COLO829 (cell line): ENCODE results near the gene PYGM.

Experiments used
- DNase-seq: peaks from one replicate; pipeline ENCODE4 v3.0.0; 2012; ENCODE audit warnings: low spot score

The PYGM gene

GRCh38 chr11:64759722-64760719, at the start of gene PYGM:
TSS of gene PYGM (minus strand) at chr11:64759974. CDS start at chr11:64759898, 76 bp downstream.
- no peak for DNase-seq

- DNase-seq, result no peak
Measured at GRCh38 chr11:64805481-64805880, 45.7 kb upstream of the PYGM start.

GRCh38 chr11:64804346-64805210, 44.8 kb upstream of the PYGM start:
- no peak for DNase-seq

- DNase-seq, result no peak
Measured at GRCh38 chr11:64803846-64804345, 44.1 kb upstream of the PYGM start.

GRCh38 chr11:64803158-64803845, 43.5 kb upstream of the PYGM start, which contains the start of gene MAP4K2:
TSS of gene MAP4K2 (minus strand) at chr11:64803214. CDS start at chr11:64803149, 65 bp downstream.
- peak; percentile 84 for DNase-seq

GRCh38 chr11:64802370-64803157, 42.8 kb upstream of the PYGM start:
- no peak for DNase-seq

GRCh38 chr11:64801561-64802369, 42.0 kb upstream of the PYGM start:
- no peak for DNase-seq

GRCh38 chr11:64801158-64801464, 41.3 kb upstream of the PYGM start:
- no peak for DNase-seq

GRCh38 chr11:64800303-64801157, 40.8 kb upstream of the PYGM start:
- no peak for DNase-seq

GRCh38 chr11:64799623-64800302, 40.0 kb upstream of the PYGM start:
- DNase-seq, result no peak

- no peak for DNase-seq
Measured at GRCh38 chr11:64799256-64799622, 39.5 kb upstream of the PYGM start.

- DNase-seq, result no peak
Measured at GRCh38 chr11:64796757-64797541, 37.2 kb upstream of the PYGM start.

- no peak for DNase-seq
Measured at GRCh38 chr11:64796047-64796756, 36.4 kb upstream of the PYGM start.

GRCh38 chr11:64794526-64794925, 34.8 kb upstream of the PYGM start:
- no peak for DNase-seq

GRCh38 chr11:64793271-64794160, 33.7 kb upstream of the PYGM start:
- no peak for DNase-seq

GRCh38 chr11:64792482-64792881, 32.7 kb upstream of the PYGM start:
- no peak for DNase-seq
